SJSA1 (cell line): ENCODE data around the gene ALDH3B2. TPM values are rescaled to one million over a fixed set of nuclear protein-coding genes. Genes with fewer than 3 reads are reported as not detected.
"Not testable (repeated sequence)": the region's sequence is repeated elsewhere in the genome, so short reads cannot be mapped to it uniquely, and the experiment has no call there.

ENCODE experiments used
- DNase-seq, 2 experiments: peaks; one replicate each; pipeline ENCODE4 v3.0.0-alpha.2; 2015 to 2020; ENCODE audit warnings: low spot score in 2 of 2, low read depth in 1 of 2
- H3K27ac ChIP-seq: fragments of 250-450 bp; sonication (Bioruptor Pico); 2 replicates; pipeline ENCODE4 v1.5.1; 2020; ENCODE audit warnings: mild to moderate bottlenecking, moderate library complexity
- H3K27me3 ChIP-seq: fragments of 250-450 bp; sonication (Bioruptor Pico); replicated peaks from 2 replicates; pipeline ENCODE4 v1.5.1; 2020; ENCODE audit warnings: mild to moderate bottlenecking, moderate library complexity
- H3K36me3 ChIP-seq: fragments of 250-450 bp; sonication (Bioruptor Pico); 2 replicates; pipeline ENCODE4 v1.5.1; 2020; ENCODE audit warnings: mild to moderate bottlenecking
- H3K4me1 ChIP-seq: fragments of 250-450 bp; sonication (Bioruptor Pico); replicated peaks from 2 replicates; pipeline ENCODE4 v1.6.1; 2021; ENCODE audit warnings: mild to moderate bottlenecking
- H3K4me3 ChIP-seq: fragments of 250-450 bp; sonication (Bioruptor Pico); 2 replicates; pipeline ENCODE4 v1.5.1; 2020; ENCODE audit warnings: mild to moderate bottlenecking
- H3K9me3 ChIP-seq: fragments of 250-450 bp; sonication (Bioruptor Pico); replicated peaks from 2 replicates; pipeline ENCODE4 v1.5.1; 2020; ENCODE audit warnings: mild to moderate bottlenecking
- total RNA-seq: library from RNA; depleted of rRNA; stranded (reverse); fragments of >200 nt; shearing (Covaris generic); gene quantifications from 2 replicates; pipeline ENCODE4 v1.2.3, GENCODE V29; 2014

ALDH3B2 gene
- total RNA-seq, 1 experiment from 2014 or later: not detected

- H3K4me1 ChIP-seq: no peaks in the 10 kb centered on the region
- H3K27ac ChIP-seq: no peak overlapping the region
- H3K9me3 ChIP-seq: no peaks in the 10 kb centered on the region
- peak in 1 of 2 experiments; percentile 47 for DNase-seq
- H3K36me3 ChIP-seq: no peaks in the 10 kb centered on the region
- H3K27me3 ChIP-seq: peaks cover 50% of the 10 kb centered on the region
- H3K4me3 ChIP-seq: no peak overlapping the region
These were observed 11.4 kb downstream of the ALDH3B2 start for GRCh38 chr11:67662835-67663531.

GRCh38 chr11:67662142-67662834 lies 12.1 kb downstream of the ALDH3B2 start:
- no peak overlapping the region for H3K4me3 ChIP-seq
- no peak for DNase-seq
- no peak overlapping the region for H3K27ac ChIP-seq
- no peaks in the 10 kb centered on the region for H3K4me1 ChIP-seq
- H3K36me3 ChIP-seq: no peaks in the 10 kb centered on the region
- H3K27me3 ChIP-seq: peaks cover 50% of the 10 kb centered on the region
- no peaks in the 10 kb centered on the region for H3K9me3 ChIP-seq

DNA sequence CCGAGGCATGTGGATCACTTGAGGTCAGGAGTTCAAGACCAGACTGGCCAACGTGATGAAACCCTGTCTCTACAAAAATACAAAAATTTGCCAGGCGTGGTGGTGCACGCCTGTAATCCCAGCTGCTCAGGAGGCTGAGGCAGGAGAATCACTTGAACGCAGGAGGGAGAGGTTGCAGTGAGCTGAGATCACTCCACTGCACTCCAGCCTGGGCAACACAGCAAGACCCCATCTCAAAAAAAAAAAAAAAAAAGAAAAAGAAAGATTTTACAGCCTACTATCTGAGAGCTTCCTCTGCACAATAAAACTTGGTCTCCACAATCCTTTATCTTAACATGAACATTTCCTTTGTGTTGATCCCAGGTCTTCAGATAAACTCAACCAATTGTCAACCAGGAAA lies 13.7 kb downstream of the ALDH3B2 start:
- not testable (repeated sequence) for H3K9me3 ChIP-seq, DNase-seq, H3K4me3 ChIP-seq, H3K27ac ChIP-seq, H3K4me1 ChIP-seq, H3K36me3 ChIP-seq
- peaks cover 46% of the 10 kb centered on the region for H3K27me3 ChIP-seq

GRCh38 chr11:67659651-67660165 lies 14.7 kb downstream of the ALDH3B2 start:
- not testable (repeated sequence) for H3K36me3 ChIP-seq, H3K4me3 ChIP-seq, DNase-seq, H3K27ac ChIP-seq, H3K9me3 ChIP-seq, H3K4me1 ChIP-seq
- peaks cover 40% of the 10 kb centered on the region for H3K27me3 ChIP-seq

GRCh38 chr11:67657300-67657699 lies 17.1 kb downstream of the ALDH3B2 start:
- Histone ChIP-seq H3K9me3 (0 out of 2 replicates have a peak, but pooled peaks cover 6% of the 10 kb centered on the region), H3K4me1 (no peaks in the 10 kb centered on the region), H3K4me3 (no peak overlapping the region), H3K27me3 (peaks cover 33% of the 10 kb centered on the region), H3K36me3 (no peaks in the 10 kb centered on the region), H3K27ac (no peak overlapping the region)
- DNase-seq: no peak

DNA sequence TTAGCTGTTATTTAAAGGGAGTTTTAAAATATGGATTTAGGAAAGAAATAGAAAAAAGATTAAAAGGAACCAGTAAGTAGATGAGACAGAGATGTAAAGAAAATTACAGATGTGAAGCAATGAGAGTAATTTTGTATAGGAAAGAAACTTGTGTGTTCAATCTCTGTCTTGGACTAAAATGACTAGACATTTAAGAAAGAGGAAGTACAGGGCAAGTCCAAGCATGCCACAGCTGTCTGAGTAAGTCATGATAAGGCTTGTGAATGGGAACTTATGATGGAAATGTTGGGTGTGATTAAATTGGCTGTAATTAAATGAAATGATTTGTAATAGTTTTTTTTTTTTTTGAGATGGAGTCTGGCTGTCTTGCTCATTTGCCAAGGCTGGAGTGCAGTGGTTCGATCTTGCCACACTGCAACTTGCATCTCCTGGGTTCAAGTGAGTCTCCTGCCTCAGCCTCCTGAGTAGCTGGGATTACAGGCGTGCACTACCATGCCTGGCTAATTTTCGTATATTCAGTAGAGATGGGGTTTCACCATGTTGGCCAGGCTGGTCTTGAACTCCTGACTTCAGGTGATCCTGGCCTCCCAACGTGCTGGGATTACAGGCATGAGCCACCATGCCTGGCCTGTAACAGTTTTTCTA lies 18.0 kb downstream of the ALDH3B2 start:
- Histone ChIP-seq H3K4me3 (no peak overlapping the region), H3K4me1 (no peaks in the 10 kb centered on the region), H3K27me3 (peaks cover 27% of the 10 kb centered on the region), H3K27ac (no peak overlapping the region), H3K36me3 (no peaks in the 10 kb centered on the region), H3K9me3 (0 out of 2 replicates have a peak, but pooled peaks cover 6% of the 10 kb centered on the region)
- no peak for DNase-seq

GRCh38 chr11:67654225-67654624 lies 20.2 kb downstream of the ALDH3B2 start:
- H3K4me3 ChIP-seq: no peak overlapping the region

GRCh38 chr11:67652965-67653845 lies 21.2 kb downstream of the ALDH3B2 start:
- H3K9me3 ChIP-seq: 0 out of 2 replicates have a peak, but pooled peaks cover 6% of the 10 kb centered on the region
- peaks cover 9% of the 10 kb centered on the region; the same call in 1 of the 2 replicates for H3K4me1 ChIP-seq
- peaks cover 15% of the 10 kb centered on the region; the same call in 1 of the 2 replicates for H3K27me3 ChIP-seq
- no peaks in the 10 kb centered on the region for H3K36me3 ChIP-seq
- peak in 1 of 2 experiments; percentile 42 for DNase-seq
- H3K4me3 ChIP-seq: no peak overlapping the region
- no peak overlapping the region for H3K27ac ChIP-seq

More at GRCh38 chr11:67654225-67654624, 20.2 kb downstream of the ALDH3B2 start:
- Histone ChIP-seq H3K4me1 (peaks cover 9% of the 10 kb centered on the region; the same call in 1 of the 2 replicates), H3K9me3 (0 out of 2 replicates have a peak, but pooled peaks cover 6% of the 10 kb centered on the region), H3K27me3 (peaks cover 15% of the 10 kb centered on the region; the same call in 1 of the 2 replicates), H3K27ac (no peak overlapping the region), H3K36me3 (no peaks in the 10 kb centered on the region)
- DNase-seq: no peak

- Histone ChIP-seq H3K9me3 (0 out of 2 replicates have a peak, but pooled peaks cover 6% of the 10 kb centered on the region), H3K4me3 (no peak overlapping the region), H3K36me3 (no peaks in the 10 kb centered on the region), H3K27ac (no peak overlapping the region), H3K4me1 (peaks cover 9% of the 10 kb centered on the region; the same call in 1 of the 2 replicates), H3K27me3 (peaks cover 15% of the 10 kb centered on the region; the same call in 1 of the 2 replicates)
- peak in 1 of 2 experiments; percentile 20 for DNase-seq
These were observed 22.2 kb downstream of the ALDH3B2 start for GRCh38 chr11:67651976-67652781.

DNA sequence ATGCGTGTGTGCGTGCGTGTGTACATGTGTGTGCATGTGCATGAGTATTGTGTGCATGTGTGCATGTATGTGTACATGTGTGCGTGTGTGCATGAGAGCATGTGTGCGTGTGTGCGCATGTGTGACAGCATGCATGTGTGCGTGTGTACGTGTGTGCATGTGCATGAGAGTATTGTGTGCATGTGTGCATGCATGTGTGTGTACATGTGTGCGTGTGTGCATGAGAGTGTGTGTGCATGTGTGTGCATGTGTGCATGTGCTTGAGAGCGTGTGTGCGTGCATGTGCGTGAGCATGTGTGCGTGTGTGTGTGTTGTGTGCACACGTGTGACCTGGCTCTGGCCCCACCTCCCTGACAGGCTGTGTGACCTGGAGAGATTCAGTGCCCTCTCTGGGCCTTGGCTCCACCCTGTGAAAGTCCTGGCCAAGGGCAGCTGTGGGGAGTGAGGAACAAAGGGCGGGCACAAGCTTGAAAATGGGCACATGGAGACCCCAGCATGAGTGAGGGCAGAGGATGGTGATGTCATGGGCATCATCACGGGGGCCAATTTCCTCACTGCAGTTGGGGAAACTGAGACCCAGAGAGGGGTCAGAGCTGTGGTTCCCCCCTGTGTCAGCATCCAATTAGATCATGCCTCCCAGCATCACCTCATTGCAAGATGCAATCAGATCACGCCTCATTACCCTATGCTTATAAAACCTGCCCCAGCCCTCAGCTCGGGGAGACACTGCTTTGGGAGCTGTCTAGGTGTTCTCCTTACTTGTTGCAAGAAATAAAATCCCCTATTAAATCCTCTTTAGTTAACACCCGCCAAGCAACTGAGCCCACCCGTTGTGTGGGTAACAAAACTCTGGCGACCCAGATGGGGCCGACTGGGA lies 24.6 kb downstream of the ALDH3B2 start:
- DNase-seq: no peak
- Histone ChIP-seq H3K27ac (no peak overlapping the region), H3K36me3 (no peaks in the 10 kb centered on the region), H3K9me3 (no peaks in the 10 kb centered on the region; the same call in 1 of the 2 replicates), H3K4me1 (peaks cover 9% of the 10 kb centered on the region; the same call in 1 of the 2 replicates), H3K27me3 (peaks cover 15% of the 10 kb centered on the region; the same call in 1 of the 2 replicates), H3K4me3 (peak overlapping the region; percentile 33)

GRCh38 chr11:67648796-67649613 lies 25.4 kb downstream of the ALDH3B2 start:
- DNase-seq: no peak
- H3K4me3 ChIP-seq: no peak overlapping the region
- H3K27ac ChIP-seq: no peak overlapping the region
- H3K27me3 ChIP-seq: peaks cover 8% of the 10 kb centered on the region; the same call in 1 of the 2 replicates
- peaks cover 9% of the 10 kb centered on the region; the same call in 1 of the 2 replicates for H3K4me1 ChIP-seq
- H3K36me3 ChIP-seq: no peaks in the 10 kb centered on the region
- peaks cover 6% of the 10 kb centered on the region for H3K9me3 ChIP-seq
